HFF-Myc (cell line): ENCODE measurements around the gene STAC.

Experiments
- DNase-seq: peaks from one replicate; pipeline ENCODE4 v3.0.0-alpha.2; 2011; ENCODE audit warnings: low read depth; ENCODE audit errors: extremely low read depth
- H3K4me3 ChIP-seq: replicated peaks from 2 replicates; pipeline ENCODE4 v1.5.1; 2011; ENCODE audit warnings: low read depth, mild to moderate bottlenecking, control low read depth, low read length
- CTCF ChIP-seq: IDR thresholded peaks from 2 replicates; pipeline ENCODE4 v1.5.1; 2012; ENCODE audit warnings: mild to moderate bottlenecking, low read depth, low read length, control low read depth; ENCODE audit errors: missing control alignments

STAC gene

GRCh38 chr3:36505393-36505792 lies 125.1 kb downstream of the STAC start:
- no peak for TF ChIP-seq CTCF
- no peak for DNase-seq
- no peak overlapping the region for H3K4me3 ChIP-seq

GRCh38 chr3:36511791-36512486 lies 131.6 kb downstream of the STAC start:
- TF ChIP-seq CTCF: no peak
- H3K4me3 ChIP-seq: no peak overlapping the region
- DNase-seq: no peak

- no peak for TF ChIP-seq CTCF
- DNase-seq: no peak
- no peak overlapping the region for H3K4me3 ChIP-seq
Measured at GRCh38 chr3:36512555-36512954, 132.3 kb downstream of the STAC start.

GRCh38 chr3:36514171-36514570 lies 133.9 kb downstream of the STAC start:
- H3K4me3 ChIP-seq: no peak overlapping the region
- TF ChIP-seq CTCF: no peak
- peak; percentile 21 for DNase-seq

- no peak for DNase-seq
- no peak for TF ChIP-seq CTCF
- H3K4me3 ChIP-seq: no peak overlapping the region
Measured at GRCh38 chr3:36519682-36520081, 139.4 kb downstream of the STAC start.

GRCh38 chr3:36520241-36521006 lies 140.1 kb downstream of the STAC start:
- H3K4me3 ChIP-seq: no peak overlapping the region
- no peak for TF ChIP-seq CTCF
- no peak for DNase-seq

- no peak for TF ChIP-seq CTCF
- no peak for DNase-seq
- H3K4me3 ChIP-seq: no peak overlapping the region
Measured at GRCh38 chr3:36521007-36521379, 140.7 kb downstream of the STAC start.
